NCI-H526 (cell line): ENCODE measurements around the gene ST7L.
"Not testable (repeated sequence)": the region's sequence is repeated elsewhere in the genome, so short reads cannot be mapped to it uniquely, and the experiment has no call there.

Experiments
- DNase-seq, 2 experiments: peaks; one replicate each; lab custom pipeline; 2025; lab: John Stamatoyannopoulos, UW

The ST7L gene

GRCh38 chr1:112618721-112619517 lies at the start of gene ST7L:
Gene ST7L (minus strand): TSS chr1:112619141. CDS start chr1:112619113, 28 bp downstream.
- peak; percentile 76 to 88 for DNase-seq

GRCh38 chr1:112666946-112667345 lies 48.0 kb upstream of the ST7L start:
- DNase-seq: no peak

DNA sequence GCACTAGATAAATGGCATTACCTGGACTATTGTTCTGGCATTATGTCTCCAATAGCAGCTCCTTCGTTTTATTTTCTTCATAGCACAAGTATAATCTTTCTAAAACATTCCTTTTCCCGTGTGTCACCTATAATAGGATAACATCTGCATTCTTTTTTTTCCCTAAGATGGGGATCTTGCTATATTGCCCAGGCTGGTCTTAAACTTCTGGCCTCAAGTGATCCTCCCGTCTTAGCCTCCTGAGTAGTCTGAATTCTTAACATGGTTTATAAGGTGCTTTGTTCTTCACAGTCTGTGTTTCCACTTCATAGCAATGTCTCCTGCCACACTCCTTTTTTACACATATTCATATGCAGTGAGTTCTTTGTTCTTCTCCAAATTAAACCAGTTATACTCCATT lies 46.9 kb upstream of the ST7L start:
- DNase-seq: no peak

DNA sequence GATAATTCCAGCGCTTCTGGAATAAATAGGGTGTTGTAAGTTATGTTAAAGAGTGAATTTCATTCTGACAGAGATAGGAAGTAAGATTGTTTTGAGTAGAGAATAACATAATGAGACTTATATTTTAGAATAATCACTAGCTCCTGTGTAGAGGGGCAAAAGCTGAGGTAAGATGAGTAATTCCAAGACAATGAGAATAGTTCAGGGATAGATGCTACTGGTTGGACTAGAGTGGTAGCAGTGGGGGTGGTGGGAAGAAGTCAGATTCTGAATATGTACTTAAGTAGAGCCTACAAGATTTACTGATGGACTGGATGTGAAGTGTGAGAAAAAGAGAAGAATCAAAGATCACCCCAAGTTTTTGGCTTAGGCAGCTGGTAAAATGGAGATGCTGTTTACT lies 32.3 kb upstream of the ST7L start:
- DNase-seq: no peak

- DNase-seq: no peak
Measured at GRCh38 chr1:112646225-112646624, 27.3 kb upstream of the ST7L start.

DNA sequence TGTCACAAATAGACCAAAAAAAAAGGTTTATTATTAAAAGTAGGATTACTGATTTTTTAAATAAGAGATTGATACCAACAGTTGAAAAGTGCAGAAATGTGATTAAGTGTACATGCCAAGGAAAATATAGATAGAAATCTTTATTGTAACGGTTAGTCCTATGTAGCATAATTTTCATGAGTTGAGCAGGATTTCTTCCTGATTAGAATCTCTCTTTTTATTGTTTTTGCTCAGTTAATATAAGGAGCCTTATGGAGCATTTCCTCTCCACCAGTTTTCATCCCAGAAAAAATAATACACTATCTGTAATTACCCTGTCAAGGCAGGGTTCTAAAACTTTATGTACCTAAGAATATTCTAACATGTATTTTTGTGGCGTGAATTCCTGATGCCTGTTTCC lies 24.1 kb upstream of the ST7L start:
- no peak for DNase-seq

DNA sequence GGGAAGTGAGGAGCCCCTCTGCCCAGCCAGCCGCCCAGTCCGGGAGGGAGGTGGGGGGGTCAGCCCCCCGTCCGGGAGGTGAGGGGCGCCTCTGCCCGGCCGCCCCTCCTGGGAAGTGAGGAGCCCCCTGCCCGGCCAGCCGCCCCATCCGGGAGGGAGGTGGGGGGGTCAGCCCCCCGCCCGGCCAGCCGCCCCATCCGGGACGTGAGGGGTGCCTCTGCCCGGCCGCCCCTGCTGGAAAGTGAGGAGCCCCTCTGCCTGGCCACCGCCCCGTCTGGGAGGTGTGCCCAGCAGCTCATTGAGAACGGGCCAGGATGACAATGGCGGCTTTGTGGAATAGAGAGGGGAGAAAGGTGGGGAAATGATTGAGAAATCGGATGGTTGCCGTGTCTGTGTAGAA lies 21.5 kb upstream of the ST7L start:
- not testable (repeated sequence) for DNase-seq

DNA sequence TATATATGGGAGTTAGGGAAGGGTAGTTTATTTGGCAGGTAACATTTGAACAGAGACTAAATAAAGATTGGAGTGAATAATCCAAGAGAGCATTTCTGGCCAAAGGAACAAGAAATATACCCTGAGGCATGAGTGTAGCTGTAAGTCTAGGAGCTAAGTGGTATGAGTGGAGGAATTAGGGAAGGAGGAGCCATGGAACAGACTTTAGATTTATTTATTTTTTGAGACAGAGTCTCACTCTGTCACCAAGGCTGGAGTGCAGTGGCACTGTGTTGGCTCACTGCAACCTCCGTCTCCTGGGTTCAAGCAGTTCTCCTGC lies 19.1 kb upstream of the ST7L start:
- DNase-seq: no peak

- DNase-seq: no peak
Measured at GRCh38 chr1:112637254-112638109, 18.5 kb upstream of the ST7L start.

DNA sequence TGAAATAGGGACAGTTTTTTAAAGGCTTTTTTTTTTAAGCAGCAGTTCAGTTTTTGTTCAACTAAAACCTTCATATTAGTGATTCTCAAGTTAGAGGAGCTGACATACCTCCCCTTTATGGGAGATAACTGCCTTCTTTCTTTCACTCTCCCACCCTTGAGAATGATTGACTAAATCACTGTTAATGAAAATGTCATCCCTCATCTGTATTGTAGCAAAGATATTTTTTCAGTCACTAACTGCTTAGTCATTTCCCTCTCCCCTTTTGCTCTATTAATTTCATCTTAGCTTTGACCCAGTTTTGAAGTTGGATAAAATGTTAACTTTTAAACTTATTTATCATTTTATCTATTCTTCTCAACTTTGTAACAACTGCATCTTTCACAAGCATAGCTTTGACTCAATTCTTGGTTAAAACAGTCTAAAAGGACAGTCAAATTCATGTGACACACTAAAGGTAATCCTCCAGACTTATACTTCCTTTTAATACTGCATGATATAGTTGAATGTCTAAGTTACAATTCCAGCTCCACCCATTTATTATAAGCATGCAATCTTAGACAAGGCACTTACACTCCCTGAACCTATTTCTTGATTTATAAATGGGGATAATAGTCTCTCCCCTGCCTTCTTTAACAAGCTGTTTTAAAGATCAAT lies 17.8 kb upstream of the ST7L start:
- no peak for DNase-seq

DNA sequence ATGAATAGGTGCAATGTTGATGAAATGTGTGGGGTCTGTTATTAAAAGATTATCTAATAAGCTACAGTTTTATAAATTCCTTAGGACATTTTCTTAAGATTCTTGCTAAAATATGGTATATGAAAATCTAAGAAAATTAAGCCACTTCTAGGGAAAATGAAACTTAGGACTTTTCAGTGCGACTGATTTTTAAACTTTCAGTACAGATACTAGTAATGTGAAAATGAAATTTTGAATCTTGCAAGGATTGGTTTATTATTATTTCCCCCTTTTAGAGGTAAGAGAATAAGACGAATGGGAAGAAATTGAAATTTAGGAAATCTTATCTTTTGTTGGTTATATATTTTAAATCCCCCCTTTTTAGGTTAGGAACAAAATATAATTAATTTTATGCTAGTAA lies 17.1 kb upstream of the ST7L start:
- no peak for DNase-seq

GRCh38 chr1:112634367-112634766 lies 15.4 kb upstream of the ST7L start:
- DNase-seq: no peak

- DNase-seq: no peak
Measured at GRCh38 chr1:112633628-112634027, 14.7 kb upstream of the ST7L start.

- no peak for DNase-seq
Measured at GRCh38 chr1:112629256-112629655, 10.3 kb upstream of the ST7L start.

GRCh38 chr1:112628516-112628915 lies 9.6 kb upstream of the ST7L start:
- peak; percentile 3 to 31 for DNase-seq

GRCh38 chr1:112626887-112627286 lies 7.9 kb upstream of the ST7L start:
- DNase-seq: no peak

- no peak for DNase-seq
Measured at GRCh38 chr1:112626193-112626592, 7.3 kb upstream of the ST7L start.

GRCh38 chr1:112625696-112626095 lies 6.8 kb upstream of the ST7L start:
- DNase-seq: no peak

DNA sequence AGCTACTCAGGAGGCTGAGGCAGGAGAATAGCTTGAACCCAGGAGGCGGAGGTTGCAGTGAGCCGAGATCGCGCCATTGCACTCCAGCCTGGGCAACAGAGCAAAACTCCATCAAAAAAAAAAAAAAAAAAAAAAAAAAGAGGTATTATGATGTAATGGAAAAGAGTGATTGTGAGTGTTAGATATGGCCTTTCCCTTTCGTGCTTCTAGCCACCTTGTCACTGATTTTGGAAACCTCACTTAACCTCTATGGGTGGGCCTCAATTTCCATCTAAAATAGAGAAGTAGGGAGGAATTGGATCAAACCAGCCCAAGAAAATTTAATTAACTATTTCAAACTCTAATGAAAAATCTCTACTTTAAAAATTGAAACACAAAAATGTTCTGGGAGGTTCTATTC lies 5.6 kb upstream of the ST7L start:
- not testable (repeated sequence) for DNase-seq

GRCh38 chr1:112620377-112620695 lies 1.4 kb upstream of the ST7L start:
- no peak for DNase-seq

- DNase-seq: peak; percentile 92 to 98
Measured at GRCh38 chr1:112619518-112620376, 806 bp upstream of the ST7L start, which contains the start of gene CAPZA1. Gene CAPZA1 (plus strand): TSS chr1:112619832. CDS start chr1:112619845, 13 bp downstream.
